ENCODE measurements around the gene TOP2A.

TOP2A gene

GRCh38 chr17:40345994-40346764 lies 71.5 kb downstream of the TOP2A start:
- no peak for DNase-seq (ENCODE audit: low read depth)

- no peak for DNase-seq (ENCODE audit: low read depth)
Observed at GRCh38 chr17:40345161-40345993, 72.3 kb downstream of the TOP2A start.

- DNase-seq (ENCODE audit: low read depth) = no peak
Observed at GRCh38 chr17:40344421-40345160, 73.1 kb downstream of the TOP2A start.

GRCh38 chr17:40343219-40344119 lies 74.2 kb downstream of the TOP2A start:
- DNase-seq (ENCODE audit: low read depth) = no peak

- DNase-seq (ENCODE audit: low read depth) = no peak
Observed at GRCh38 chr17:40342504-40343218, 75.0 kb downstream of the TOP2A start.

GRCh38 chr17:40341808-40342503 lies 75.7 kb downstream of the TOP2A start:
- DNase-seq (ENCODE audit: low read depth) = no peak

GRCh38 chr17:40340880-40341807 lies 76.6 kb downstream of the TOP2A start:
- peak; percentile 78 for DNase-seq (ENCODE audit: low read depth)

- DNase-seq (ENCODE audit: low read depth) = no peak
Observed at GRCh38 chr17:40340327-40340726, 77.4 kb downstream of the TOP2A start.

GRCh38 chr17:40338941-40339649 lies 78.6 kb downstream of the TOP2A start:
- no peak for DNase-seq (ENCODE audit: low read depth)
